Measurements from ENCODE around the gene ATP8B2.

DNA sequence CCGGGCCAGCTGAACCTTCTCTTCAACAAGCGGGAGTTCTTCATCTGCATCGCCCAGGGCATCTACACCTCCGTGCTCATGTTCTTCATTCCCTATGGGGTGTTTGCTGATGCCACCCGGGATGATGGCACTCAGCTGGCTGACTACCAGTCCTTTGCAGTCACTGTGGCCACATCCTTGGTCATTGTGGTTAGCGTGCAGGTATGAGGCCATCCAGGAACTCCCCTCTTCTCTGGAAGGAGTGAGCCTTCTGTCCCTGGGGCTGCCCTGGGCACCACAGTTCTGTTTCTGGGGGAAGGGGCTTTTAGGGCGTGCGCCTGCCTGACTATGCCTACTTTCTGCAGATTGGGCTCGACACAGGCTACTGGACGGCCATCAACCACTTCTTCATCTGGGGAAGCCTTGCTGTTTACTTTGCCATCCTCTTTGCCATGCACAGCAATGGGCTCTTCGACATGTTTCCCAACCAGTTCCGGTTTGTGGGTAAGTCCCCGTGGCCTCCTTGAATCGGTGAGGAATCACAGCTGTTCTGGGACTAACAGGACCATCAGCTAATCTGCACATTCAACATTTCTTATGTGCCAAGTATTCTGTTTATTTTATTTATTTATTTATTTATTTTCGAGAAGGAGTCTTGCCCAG lies 21.1 kb downstream of the ATP8B2 start:
- TF ChIP-seq, protein P1, sequence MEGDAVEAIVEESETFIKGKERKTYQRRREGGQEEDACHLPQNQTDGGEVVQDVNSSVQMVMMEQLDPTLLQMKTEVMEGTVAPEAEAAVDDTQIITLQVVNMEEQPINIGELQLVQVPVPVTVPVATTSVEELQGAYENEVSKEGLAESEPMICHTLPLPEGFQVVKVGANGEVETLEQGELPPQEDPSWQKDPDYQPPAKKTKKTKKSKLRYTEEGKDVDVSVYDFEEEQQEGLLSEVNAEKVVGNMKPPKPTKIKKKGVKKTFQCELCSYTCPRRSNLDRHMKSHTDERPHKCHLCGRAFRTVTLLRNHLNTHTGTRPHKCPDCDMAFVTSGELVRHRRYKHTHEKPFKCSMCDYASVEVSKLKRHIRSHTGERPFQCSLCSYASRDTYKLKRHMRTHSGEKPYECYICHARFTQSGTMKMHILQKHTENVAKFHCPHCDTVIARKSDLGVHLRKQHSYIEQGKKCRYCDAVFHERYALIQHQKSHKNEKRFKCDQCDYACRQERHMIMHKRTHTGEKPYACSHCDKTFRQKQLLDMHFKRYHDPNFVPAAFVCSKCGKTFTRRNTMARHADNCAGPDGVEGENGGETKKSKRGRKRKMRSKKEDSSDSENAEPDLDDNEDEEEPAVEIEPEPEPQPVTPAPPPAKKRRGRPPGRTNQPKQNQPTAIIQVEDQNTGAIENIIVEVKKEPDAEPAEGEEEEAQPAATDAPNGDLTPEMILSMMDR (IDR thresholded peaks at IDR 0.05) = no peak
- no peak for TF ChIP-seq POLR2A (IDR thresholded peaks at IDR 0.05)
- TF ChIP-seq POLR2AphosphoS5 (IDR thresholded peaks at IDR 0.05) = no peak

Measured in suprapubic skin (tissue), 4 donors.